Muscle layer of colon (tissue), 2 donors: ENCODE data around the gene ALDH1A1.

Experiments used
- H3K27ac ChIP-seq: one replicate; pipeline ENCODE4 v1.7.0; 2013; ENCODE audit warnings: low read depth, mild to moderate bottlenecking, low read length, moderate library complexity
- H3K27me3 ChIP-seq, 2 donors: one replicate each; pipeline ENCODE4 v1.7.0; 2013; ENCODE audit warnings: low read length in 2 of 2, mild to moderate bottlenecking in 2 of 2; ENCODE audit not compliant: insufficient read depth in 2 of 2, control insufficient read depth in 1 of 2
- H3K36me3 ChIP-seq: one replicate; pipeline ENCODE4 v1.7.0; 2013; ENCODE audit warnings: mild to moderate bottlenecking, low read length; ENCODE audit not compliant: insufficient read depth
- H3K4me1 ChIP-seq: one replicate; pipeline ENCODE4 v1.7.0; 2013; ENCODE audit warnings: mild to moderate bottlenecking, low read length; ENCODE audit not compliant: insufficient read depth
- H3K4me3 ChIP-seq, 2 donors: one replicate each; pipeline ENCODE4 v1.7.0; 2013; ENCODE audit warnings: low read length in 2 of 2, low read depth in 1 of 2, mild to moderate bottlenecking in 1 of 2, moderate library complexity in 1 of 2
- H3K9ac ChIP-seq: one replicate; pipeline ENCODE4 v1.7.0; 2013; ENCODE audit warnings: low read length
- H3K9me3 ChIP-seq: one replicate; pipeline ENCODE4 v1.7.0; 2013; ENCODE audit warnings: mild to moderate bottlenecking, low read length
- donor health status: abdominal sarcoma.
- donor health status: Adenocarcinoma of cecum.

The ALDH1A1 gene

GRCh38 chr9:72898784-72899733, 53.8 kb downstream of the ALDH1A1 start:
- no peaks in the 10 kb centered on the region for H3K9me3 ChIP-seq
- no peaks in the 10 kb centered on the region for H3K36me3 ChIP-seq
- H3K9ac ChIP-seq, result no peak overlapping the region
- H3K4me1 ChIP-seq, result peaks cover 42% of the 10 kb centered on the region
- no peak overlapping the region for H3K27ac ChIP-seq
- H3K4me3 ChIP-seq, result no peak overlapping the region
- no peaks in the 10 kb centered on the region for H3K27me3 ChIP-seq

- Histone ChIP-seq H3K27me3 (no peaks in the 10 kb centered on the region), H3K9me3 (no peaks in the 10 kb centered on the region), H3K36me3 (no peaks in the 10 kb centered on the region), H3K9ac (no peak overlapping the region), H3K27ac (no peak overlapping the region), H3K4me3 (no peak overlapping the region), H3K4me1 (peaks cover 42% of the 10 kb centered on the region)
Measured at GRCh38 chr9:72898360-72898759, 54.5 kb downstream of the ALDH1A1 start.

- Histone ChIP-seq H3K36me3 (no peaks in the 10 kb centered on the region), H3K9ac (no peak overlapping the region)
Measured at GRCh38 chr9:72897069-72897649, 55.7 kb downstream of the ALDH1A1 start.

GRCh38 chr9:72896439-72896838, 56.4 kb downstream of the ALDH1A1 start:
- no peaks in the 10 kb centered on the region for H3K27me3 ChIP-seq
- H3K4me3 ChIP-seq, result no peak overlapping the region
- peaks cover 42% of the 10 kb centered on the region for H3K4me1 ChIP-seq
- no peak overlapping the region for H3K9ac ChIP-seq
- no peaks in the 10 kb centered on the region for H3K9me3 ChIP-seq
- H3K36me3 ChIP-seq, result peaks cover 4% of the 10 kb centered on the region
- no peak overlapping the region for H3K27ac ChIP-seq

More at GRCh38 chr9:72897069-72897649, 55.7 kb downstream of the ALDH1A1 start:
- Histone ChIP-seq H3K9me3 (no peaks in the 10 kb centered on the region), H3K4me1 (peaks cover 46% of the 10 kb centered on the region), H3K27me3 (no peaks in the 10 kb centered on the region), H3K4me3 (no peak overlapping the region), H3K27ac (no peak overlapping the region)

- Histone ChIP-seq H3K9me3 (no peaks in the 10 kb centered on the region), H3K9ac (no peak overlapping the region), H3K4me3 (no peak overlapping the region), H3K27ac (no peak overlapping the region), H3K4me1 (peaks cover 32% of the 10 kb centered on the region), H3K36me3 (peaks cover 4% of the 10 kb centered on the region), H3K27me3 (no peaks in the 10 kb centered on the region)
Measured at GRCh38 chr9:72895122-72895521, 57.7 kb downstream of the ALDH1A1 start.

GRCh38 chr9:72894342-72894741, 58.5 kb downstream of the ALDH1A1 start:
- no peak overlapping the region for H3K27ac ChIP-seq
- peaks cover 32% of the 10 kb centered on the region for H3K4me1 ChIP-seq
- peaks cover 6% of the 10 kb centered on the region for H3K36me3 ChIP-seq
- no peaks in the 10 kb centered on the region for H3K27me3 ChIP-seq
- no peak overlapping the region for H3K9ac ChIP-seq
- no peak overlapping the region for H3K4me3 ChIP-seq
- H3K9me3 ChIP-seq, result no peaks in the 10 kb centered on the region

GRCh38 chr9:72893437-72893836, 59.4 kb downstream of the ALDH1A1 start:
- Histone ChIP-seq H3K27ac (no peak overlapping the region), H3K9me3 (no peaks in the 10 kb centered on the region), H3K4me1 (peaks cover 24% of the 10 kb centered on the region), H3K9ac (no peak overlapping the region), H3K36me3 (peaks cover 14% of the 10 kb centered on the region), H3K27me3 (no peaks in the 10 kb centered on the region), H3K4me3 (no peak overlapping the region)

- H3K9me3 ChIP-seq, result no peaks in the 10 kb centered on the region
- no peaks in the 10 kb centered on the region for H3K27me3 ChIP-seq
- no peak overlapping the region for H3K27ac ChIP-seq
- H3K36me3 ChIP-seq, result peaks cover 14% of the 10 kb centered on the region
- H3K9ac ChIP-seq, result no peak overlapping the region
- no peak overlapping the region for H3K4me3 ChIP-seq
- H3K4me1 ChIP-seq, result peaks cover 12% of the 10 kb centered on the region
Measured at GRCh38 chr9:72891043-72891442, 61.8 kb downstream of the ALDH1A1 start.

GRCh38 chr9:72888943-72889342, 63.9 kb downstream of the ALDH1A1 start:
- Histone ChIP-seq H3K9ac (no peak overlapping the region), H3K4me1 (peaks cover 12% of the 10 kb centered on the region), H3K27me3 (no peaks in the 10 kb centered on the region), H3K9me3 (no peaks in the 10 kb centered on the region), H3K27ac (no peak overlapping the region), H3K4me3 (no peak overlapping the region), H3K36me3 (peaks cover 14% of the 10 kb centered on the region)

GRCh38 chr9:72888067-72888466, 64.8 kb downstream of the ALDH1A1 start:
- Histone ChIP-seq H3K36me3 (peaks cover 14% of the 10 kb centered on the region), H3K9me3 (no peaks in the 10 kb centered on the region), H3K27me3 (no peaks in the 10 kb centered on the region), H3K4me3 (no peak overlapping the region), H3K9ac (no peak overlapping the region), H3K27ac (no peak overlapping the region), H3K4me1 (peaks cover 13% of the 10 kb centered on the region)

GRCh38 chr9:72886386-72886785, 66.5 kb downstream of the ALDH1A1 start:
- Histone ChIP-seq H3K4me3 (no peak overlapping the region), H3K4me1 (peaks cover 26% of the 10 kb centered on the region), H3K27ac (no peak overlapping the region)

More at GRCh38 chr9:72886386-72886785, 66.5 kb downstream of the ALDH1A1 start:
- no peaks in the 10 kb centered on the region for H3K27me3 ChIP-seq
- peaks cover 10% of the 10 kb centered on the region for H3K36me3 ChIP-seq
- no peaks in the 10 kb centered on the region for H3K9me3 ChIP-seq
- H3K9ac ChIP-seq, result no peak overlapping the region
